Body of pancreas (tissue), 4 donors: ENCODE measurements around the gene CMTM3. TPM values are rescaled to one million over a fixed set of nuclear protein-coding genes. Genes with fewer than 3 reads are reported as not detected.

ENCODE experiments used
- ATAC-seq: fragments of 150-250 bp; one replicate; pipeline ENCODE4 v1.9.1; 2016
- DNase-seq, 4 donors: peaks; one replicate each; pipeline ENCODE4 v3.0.0-alpha.2; 2019
- H3K27ac ChIP-seq, 4 donors: fragments of 200-600 bp; sonication (generic); 1 replicate in 3 of 4; 2 replicates in 1 of 4; pipeline versions ENCODE4 v1.5.1 to v1.6.1; 2016 to 2019; ENCODE audit warnings: mild to moderate bottlenecking in 1 of 4, mixed read lengths in 1 of 4, moderate library complexity in 1 of 4
- H3K27me3 ChIP-seq, 2 donors: fragments of 200-600 bp; sonication (generic); one replicate each; pipeline ENCODE4 v1.6.0; 2016; ENCODE audit warnings: mild to moderate bottlenecking in 1 of 2
- H3K36me3 ChIP-seq, 2 donors: fragments of 200-600 bp; sonication (generic); replicated peaks in 1 of 2; 2 replicates each; pipeline ENCODE4 v1.5.1; 2016; ENCODE audit warnings: low read depth in 2 of 2; ENCODE audit not compliant: insufficient read depth in 1 of 2
- H3K4me1 ChIP-seq: fragments of 200-600 bp; sonication (generic); one replicate; pipeline ENCODE4 v1.6.0; 2016
- H3K4me3 ChIP-seq, 2 donors: fragments of 200-600 bp; sonication (generic); 1 replicate in 1 of 2; 2 replicates in 1 of 2; pipeline ENCODE4 v1.5.1; 2016 to 2019
- H3K9me3 ChIP-seq, 3 donors: fragments of 200-600 bp; sonication (generic); 1 replicate in 2 of 3; 2 replicates in 1 of 3; pipeline ENCODE4 v1.5.1; 2016
- POLR2A ChIP-seq, 3 donors: fragments of 450-650 bp; IDR thresholded peaks; one replicate each; pipeline ENCODE4 v1.6.1; 2016; ENCODE audit warnings: antibody characterized with exemption in 3 of 3, mild to moderate bottlenecking in 2 of 3
- WGBS, 2 donors: methylation state at CpG; one replicate each; pipeline ENCODE4 v1.1.5; 2017; 5-methylcytosine and 5-hydroxymethylcytosine counted together
- intact Hi-C: fragments of 100-400 bp; cut with DNase I; formaldehyde crosslinking; loops from one replicate; pipeline ENCODE4 v1.15.1; 2023
- total RNA-seq, 2 donors: library from RNA; depleted of rRNA; stranded (reverse); fragments of >200 nt; gene quantifications; one replicate each; pipeline ENCODE4 v1.1.0, GENCODE V29; 2016
- TF ChIP-seq, protein P1 (sequence below), 7 experiments: fragments of 450-650 bp in 4 of 7; fragments of 200-600 bp in 3 of 7; sonication (generic) in 3 of 7; IDR thresholded peaks; one replicate each; pipeline ENCODE4 v1.5.1; 2016 to 2019; ENCODE audit warnings: antibody characterized with exemption in 7 of 7

The CMTM3 gene
- total RNA-seq, 2 donors from 2014 or later: 4.3 to 6.0 TPM

DNA sequence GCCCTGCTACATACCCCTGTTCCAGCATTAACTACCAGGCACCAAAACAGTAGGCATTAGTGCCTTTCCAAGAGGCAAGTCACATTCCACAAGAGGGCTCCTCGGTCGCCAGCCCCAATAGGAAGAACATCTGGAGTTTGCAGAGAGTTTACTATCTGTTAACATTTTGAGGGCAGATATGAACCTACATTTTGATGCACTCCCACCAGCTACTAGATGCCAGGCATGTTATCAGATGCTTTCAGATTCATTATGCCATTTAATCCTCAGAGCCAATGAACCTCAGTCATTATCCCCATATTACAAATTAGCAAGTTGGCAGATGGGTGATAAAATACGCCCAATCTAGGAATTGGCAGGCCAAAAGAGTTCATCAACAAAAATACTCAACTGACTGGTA, 29.4 kb upstream of the CMTM3 start:
- Histone ChIP-seq H3K4me3 (no peak overlapping the region), H3K9me3 (no peaks in the 10 kb centered on the region), H3K27ac (no peak overlapping the region), H3K36me3 (no peaks in the 10 kb centered on the region), H3K4me1 (no peaks in the 10 kb centered on the region), H3K27me3 (no peaks in the 10 kb centered on the region)
- 89 to 93% methylated on average over 3 of the region's 3 CpGs for WGBS, 2 donors
- intact Hi-C loops: no loop called here
- TF ChIP-seq POLR2A (IDR thresholded peaks at IDR 0.05): no peak
- TF ChIP-seq, protein P1, sequence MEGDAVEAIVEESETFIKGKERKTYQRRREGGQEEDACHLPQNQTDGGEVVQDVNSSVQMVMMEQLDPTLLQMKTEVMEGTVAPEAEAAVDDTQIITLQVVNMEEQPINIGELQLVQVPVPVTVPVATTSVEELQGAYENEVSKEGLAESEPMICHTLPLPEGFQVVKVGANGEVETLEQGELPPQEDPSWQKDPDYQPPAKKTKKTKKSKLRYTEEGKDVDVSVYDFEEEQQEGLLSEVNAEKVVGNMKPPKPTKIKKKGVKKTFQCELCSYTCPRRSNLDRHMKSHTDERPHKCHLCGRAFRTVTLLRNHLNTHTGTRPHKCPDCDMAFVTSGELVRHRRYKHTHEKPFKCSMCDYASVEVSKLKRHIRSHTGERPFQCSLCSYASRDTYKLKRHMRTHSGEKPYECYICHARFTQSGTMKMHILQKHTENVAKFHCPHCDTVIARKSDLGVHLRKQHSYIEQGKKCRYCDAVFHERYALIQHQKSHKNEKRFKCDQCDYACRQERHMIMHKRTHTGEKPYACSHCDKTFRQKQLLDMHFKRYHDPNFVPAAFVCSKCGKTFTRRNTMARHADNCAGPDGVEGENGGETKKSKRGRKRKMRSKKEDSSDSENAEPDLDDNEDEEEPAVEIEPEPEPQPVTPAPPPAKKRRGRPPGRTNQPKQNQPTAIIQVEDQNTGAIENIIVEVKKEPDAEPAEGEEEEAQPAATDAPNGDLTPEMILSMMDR (IDR thresholded peaks at IDR 0.05): no peak
- no peak for DNase-seq
- no peak for ATAC-seq

- Histone ChIP-seq H3K27ac (no peak overlapping the region), H3K36me3 (no peaks in the 10 kb centered on the region), H3K27me3 (no peaks in the 10 kb centered on the region), H3K4me1 (no peaks in the 10 kb centered on the region), H3K4me3 (no peak overlapping the region), H3K9me3 (no peaks in the 10 kb centered on the region)
- TF ChIP-seq, protein P1 (IDR thresholded peaks at IDR 0.05): no peak
- no peak for TF ChIP-seq POLR2A (IDR thresholded peaks at IDR 0.05)
- DNase-seq (no peak), ATAC-seq (no peak)
- WGBS, 2 donors: 94 to 97% methylated on average over 4 to 5 of the region's 5 CpGs
- intact Hi-C loops: no loop called here
Measured at GRCh38 chr16:66576296-66576695, 28.2 kb upstream of the CMTM3 start.

GRCh38 chr16:66578651-66579531, 25.6 kb upstream of the CMTM3 start, which contains the start of gene CMTM2:
Gene CMTM2, plus strand, starts transcription at chr16:66579463. Its CDS starts 145 bp downstream, at chr16:66579608.
- Histone ChIP-seq H3K9me3 (no peaks in the 10 kb centered on the region), H3K36me3 (no peaks in the 10 kb centered on the region), H3K27ac (no peak within 1 kb of the TSS), H3K4me1 (no peaks in the 10 kb centered on the region), H3K4me3 (no peak within 1 kb of the TSS), H3K27me3 (no peaks in the 10 kb centered on the region)
- no peak for ATAC-seq
- TF ChIP-seq, protein P1 (IDR thresholded peaks at IDR 0.05): no peak
- no peak for TF ChIP-seq POLR2A (IDR thresholded peaks at IDR 0.05)
- intact Hi-C loops: no loop called here
- DNase-seq: no peak
- WGBS, 2 donors: 25 to 46% methylated on average over 19 to 75 of the region's 77 CpGs

- TF ChIP-seq POLR2A (IDR thresholded peaks at IDR 0.05): no peak
- TF ChIP-seq, protein P1 (IDR thresholded peaks at IDR 0.05): no peak
- no peaks in the 10 kb centered on the region for H3K27me3 ChIP-seq
- H3K4me1 ChIP-seq: no peaks in the 10 kb centered on the region
- DNase-seq (no peak), ATAC-seq (no peak)
- intact Hi-C loops: no loop called here
- H3K27ac ChIP-seq: no peak overlapping the region
- no peaks in the 10 kb centered on the region for H3K36me3 ChIP-seq
- no peaks in the 10 kb centered on the region for H3K9me3 ChIP-seq
- 88% methylated on average over 4 of the region's 4 CpGs for WGBS, 2 donors
- no peak overlapping the region for H3K4me3 ChIP-seq
Measured at GRCh38 chr16:66580605-66581209, 23.8 kb upstream of the CMTM3 start.
